ENCODE data around the gene PRICKLE3. TPM values are rescaled to one million over a fixed set of nuclear protein-coding genes. Genes with fewer than 3 reads are reported as not detected.

Gene PRICKLE3
- total and polyA plus RNA-seq, 2 experiments from 2014 or later: 4.7 to 13.7 TPM

GRCh38 chrX:49164589-49165360 lies 21.4 kb downstream of the PRICKLE3 start (continued):
- TF ChIP-seq ZNF462 (CRISPR knock-in tag; IDR thresholded peaks at IDR 0.05) (no peak), NANOG (IDR thresholded peaks at IDR 0.05; ENCODE audit: borderline replicate concordance) (no peak), CREB1 (CRISPR knock-in tag; IDR thresholded peaks at IDR 0.05; ENCODE audit: low read depth) (no peak), ZNF331 (CRISPR knock-in tag; IDR thresholded peaks at IDR 0.05; ENCODE audit: low read depth) (no peak), ZNF114 (CRISPR knock-in tag; IDR thresholded peaks at IDR 0.05) (no peak), EZH2 (IDR thresholded peaks at IDR 0.05; ENCODE audit: low read depth, unreplicated experiment) (no peak), JUNB (IDR thresholded peaks at IDR 0.05; ENCODE audit: unreplicated experiment) (no peak), POLR2AphosphoS5 (IDR thresholded peaks at IDR 0.05; ENCODE audit: low read depth) (no peak)
